DMS153 treated with DMSO at 0.1 percent for 48 hours (cell line): ENCODE data around the gene NOXO1.

ENCODE experiments used
- DNase-seq: peaks from one replicate; lab custom pipeline; 2025; ENCODE audit not compliant: unreplicated experiment; lab: John Stamatoyannopoulos, UW

NOXO1 gene

DNA sequence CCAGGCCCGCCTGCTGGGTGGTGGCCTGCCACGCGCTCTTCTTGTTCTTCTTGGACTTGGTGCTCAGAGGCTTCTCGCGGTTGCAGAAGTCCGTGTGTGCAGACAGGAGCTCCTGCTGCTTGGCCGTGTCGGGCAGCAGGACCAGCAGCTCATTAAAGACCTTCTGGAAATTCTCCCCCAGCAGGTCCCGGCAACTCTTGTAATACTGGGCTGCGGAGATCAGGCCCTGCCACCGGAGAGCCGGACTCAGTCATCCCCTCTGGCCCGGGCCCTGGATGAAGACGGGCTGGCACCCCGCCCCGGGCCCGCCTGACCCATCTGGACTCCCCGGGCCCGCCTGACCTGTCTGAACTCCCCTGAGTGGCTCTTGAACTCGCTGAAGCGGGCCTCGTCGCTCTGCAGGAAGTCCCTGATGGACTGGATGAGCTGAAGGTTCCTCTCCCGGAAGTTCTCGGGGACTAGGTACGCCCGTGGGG, 17.1 kb upstream of the NOXO1 start:
- no peak for DNase-seq

DNA sequence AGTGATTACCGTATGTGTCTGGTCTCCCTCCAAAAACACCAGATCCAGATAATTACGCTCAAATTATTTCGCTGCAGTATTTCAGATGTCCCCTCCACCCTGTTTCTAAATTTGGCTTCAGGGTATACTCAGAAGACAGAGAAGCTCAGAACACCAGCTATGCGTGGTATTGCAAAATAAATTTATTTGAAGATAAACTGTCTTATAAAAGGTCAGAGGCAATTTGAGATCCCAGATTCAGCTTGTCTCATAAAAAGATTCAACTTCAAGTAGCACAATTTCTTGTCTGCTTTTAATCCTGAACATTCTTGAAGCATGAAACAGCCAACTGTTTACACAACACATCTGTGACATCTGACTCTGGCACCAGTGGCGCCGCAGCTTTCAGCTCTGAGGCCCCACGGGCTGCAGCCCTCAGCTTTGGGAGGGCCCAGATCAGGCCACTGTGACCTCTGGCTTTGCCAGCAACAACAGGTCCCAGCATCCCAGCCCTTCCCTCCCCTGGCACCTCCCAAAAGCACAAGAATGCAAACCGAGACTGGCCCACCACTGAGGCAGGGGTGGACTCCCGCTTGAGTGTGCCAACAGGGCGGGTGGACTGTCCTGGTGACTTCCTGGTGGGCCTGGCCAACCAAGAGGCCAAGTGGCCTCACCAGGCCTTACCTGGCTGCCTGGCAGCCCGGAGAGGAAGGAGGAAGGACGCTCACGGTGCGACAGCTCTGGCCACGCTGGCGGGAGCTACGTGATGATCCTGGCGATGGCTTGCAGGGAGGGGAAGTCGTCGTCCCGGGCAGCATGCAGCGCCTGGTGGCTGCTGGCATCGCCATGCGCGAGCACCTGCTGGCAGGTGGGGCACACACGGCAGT, 16.5 kb upstream of the NOXO1 start:
- DNase-seq, result no peak

DNA sequence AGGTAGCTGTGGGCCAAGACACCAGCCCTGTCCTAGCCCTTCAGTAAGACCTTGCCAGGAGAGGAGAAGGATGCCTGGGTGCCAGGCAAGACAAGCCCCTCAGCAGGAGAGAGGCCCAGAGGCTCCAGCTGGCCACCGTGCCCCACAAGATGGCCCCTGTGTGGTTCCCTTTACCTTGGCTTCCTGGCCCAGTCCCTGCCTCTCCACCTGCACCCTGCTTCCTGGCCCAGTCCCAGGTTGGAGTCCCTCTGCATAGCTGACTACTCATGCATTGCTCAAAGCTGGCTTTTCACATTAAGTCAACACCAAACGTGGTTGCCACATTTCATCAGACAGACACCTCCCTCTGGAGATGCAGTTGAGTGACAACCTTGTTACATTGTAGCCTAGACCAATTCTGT, 12.5 kb upstream of the NOXO1 start:
- no peak for DNase-seq

DNA sequence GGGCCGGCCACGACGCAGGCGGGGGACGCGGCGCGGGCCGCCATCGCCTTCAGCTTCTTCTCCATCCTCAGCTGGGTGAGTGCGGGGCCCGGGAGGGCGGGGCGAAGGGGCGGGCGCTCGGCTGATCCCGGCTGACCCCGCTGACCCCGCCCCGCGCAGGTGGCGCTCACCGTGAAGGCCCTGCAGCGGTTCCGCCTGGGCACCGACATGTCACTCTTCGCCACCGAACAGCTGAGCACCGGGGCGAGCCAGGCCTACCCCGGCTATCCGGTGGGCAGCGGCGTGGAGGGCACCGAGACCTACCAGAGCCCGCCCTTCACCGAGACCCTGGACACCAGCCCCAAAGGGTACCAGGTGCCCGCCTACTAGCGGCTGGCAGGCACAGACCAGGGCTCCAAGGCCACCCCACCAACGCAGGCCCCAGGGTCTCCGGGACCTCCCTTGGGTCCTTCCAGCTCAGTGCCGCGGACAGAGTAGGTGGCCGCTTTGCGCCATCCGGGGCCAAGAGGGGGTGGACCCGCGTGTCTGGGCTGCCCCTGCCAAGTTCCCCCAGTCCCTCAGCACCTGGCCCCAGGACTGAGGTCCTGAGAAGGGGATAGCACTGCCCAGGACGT, 11.5 kb upstream of the NOXO1 start:
- no peak for DNase-seq

DNA sequence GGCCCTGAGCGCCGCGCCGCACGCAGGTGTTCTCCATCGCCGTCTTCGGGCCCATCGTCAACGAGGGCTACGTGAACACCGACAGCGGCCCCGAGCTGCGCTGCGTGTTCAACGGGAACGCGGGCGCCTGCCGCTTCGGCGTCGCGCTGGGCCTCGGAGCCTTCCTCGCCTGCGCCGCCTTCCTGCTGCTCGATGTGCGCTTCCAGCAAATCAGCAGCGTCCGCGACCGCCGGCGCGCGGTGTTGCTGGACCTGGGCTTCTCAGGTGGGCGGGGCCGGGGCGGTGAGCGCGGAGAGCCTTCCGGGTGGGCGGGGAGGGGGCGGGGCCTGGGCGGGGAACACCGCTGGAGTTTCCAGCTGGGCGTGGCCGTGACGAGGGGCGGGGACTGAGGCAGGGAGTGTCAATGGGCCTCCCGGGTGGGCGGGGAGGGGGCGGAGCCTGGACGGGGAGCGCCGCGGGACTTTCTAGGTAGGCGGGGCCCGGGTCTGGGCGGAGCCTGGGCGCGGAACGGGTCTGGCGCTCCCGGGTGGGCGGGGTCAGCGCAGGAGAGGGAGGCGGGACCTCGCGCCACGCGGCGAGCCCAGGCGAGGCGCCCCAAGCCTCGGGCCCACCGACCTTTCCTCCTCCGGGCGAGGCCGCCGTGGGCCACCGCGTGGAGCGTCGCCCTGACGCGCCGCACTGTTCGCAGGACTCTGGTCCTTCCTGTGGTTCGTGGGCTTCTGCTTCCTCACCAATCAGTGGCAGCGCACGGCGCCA, 10.9 kb upstream of the NOXO1 start:
- DNase-seq, result no peak

DNA sequence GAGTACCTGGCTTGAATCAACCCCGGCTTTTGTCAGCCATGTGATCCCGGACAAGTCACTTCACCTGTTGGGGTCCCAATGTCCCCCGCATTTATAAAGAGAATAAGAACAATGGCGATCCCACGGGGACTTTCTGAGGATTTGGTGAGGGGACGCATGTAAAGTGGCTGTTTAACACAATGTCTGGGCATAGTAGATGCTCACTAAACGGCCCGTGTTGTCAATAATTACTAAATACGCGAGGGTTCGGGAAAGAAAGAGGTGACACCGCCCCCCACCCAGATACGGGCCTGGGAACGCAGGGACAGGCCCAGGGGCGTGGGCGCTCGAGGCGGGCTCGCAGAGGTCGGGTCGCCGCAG, 10.3 kb upstream of the NOXO1 start:
- no peak for DNase-seq

DNA sequence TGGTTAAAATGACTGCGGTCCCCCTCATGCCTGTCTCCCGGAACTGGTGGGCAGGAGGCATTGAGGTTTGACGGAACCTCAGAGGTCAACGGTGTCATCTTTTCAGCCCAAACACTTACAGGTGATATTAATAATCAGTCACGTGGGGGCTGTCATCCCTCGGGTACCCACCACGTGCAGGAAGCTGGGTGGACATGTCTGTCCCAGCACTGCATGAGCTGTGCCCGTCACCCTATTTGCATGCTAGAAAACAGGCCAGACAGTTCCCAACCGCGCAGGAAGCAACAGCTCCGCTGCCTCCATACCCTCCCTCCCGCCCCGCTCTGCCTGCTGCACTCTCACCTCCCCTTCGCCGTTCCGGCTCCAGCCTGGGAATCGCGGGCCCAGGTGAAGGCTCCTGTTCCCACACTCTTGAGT, 9.9 kb upstream of the NOXO1 start:
- no peak for DNase-seq

DNA sequence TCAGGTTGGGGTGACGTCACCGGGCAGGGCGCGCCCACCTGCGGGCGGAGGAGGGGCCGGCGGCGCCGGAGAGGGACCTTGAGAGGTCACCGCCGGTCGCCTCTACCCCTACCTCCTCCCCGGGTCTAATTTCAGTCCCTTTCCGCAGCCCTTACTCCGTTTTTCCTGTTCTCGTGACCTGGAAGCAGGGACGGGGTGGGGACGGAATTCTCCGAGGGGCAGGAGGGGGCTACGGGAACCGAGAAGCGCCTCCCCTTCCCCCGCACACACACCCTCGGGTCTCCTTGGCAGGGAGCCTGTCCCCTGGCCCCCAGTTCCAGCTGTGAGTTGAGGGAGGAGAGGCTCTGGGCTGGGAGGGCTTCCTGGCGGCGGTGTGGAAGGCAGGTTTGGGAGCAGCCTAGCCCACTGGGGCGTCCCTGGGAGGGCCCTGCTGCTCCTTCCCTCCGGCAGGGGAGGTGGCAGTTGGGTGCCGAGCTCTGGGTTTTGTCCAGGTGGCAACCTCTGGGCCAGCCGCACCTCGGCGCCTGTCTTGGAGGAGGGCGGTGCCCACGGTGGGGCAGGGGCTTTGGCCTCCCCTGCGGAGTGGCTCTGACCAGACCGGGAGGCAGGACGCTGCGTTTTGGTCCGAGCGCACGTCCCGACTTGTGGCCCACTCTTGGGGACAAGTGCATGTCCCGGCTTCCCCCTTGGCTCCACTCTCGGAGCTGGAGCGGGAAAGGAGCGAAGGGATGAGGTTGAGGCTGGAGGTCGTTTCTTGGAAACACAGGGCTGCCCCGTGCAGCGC, 9.3 kb upstream of the NOXO1 start:
- DNase-seq, result no peak

DNA sequence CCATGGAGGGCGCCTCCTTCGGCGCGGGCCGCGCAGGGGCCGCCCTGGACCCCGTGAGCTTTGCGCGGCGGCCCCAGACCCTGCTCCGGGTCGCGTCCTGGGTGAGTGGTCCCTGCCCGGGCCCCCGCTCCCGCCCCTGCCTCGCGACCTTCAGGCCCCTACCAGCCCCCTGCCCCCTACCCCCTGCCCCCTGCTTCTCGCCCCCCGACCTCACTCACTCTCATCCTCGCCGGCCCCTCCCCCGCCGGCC, 8.8 kb upstream of the NOXO1 start:
- no peak for DNase-seq

DNA sequence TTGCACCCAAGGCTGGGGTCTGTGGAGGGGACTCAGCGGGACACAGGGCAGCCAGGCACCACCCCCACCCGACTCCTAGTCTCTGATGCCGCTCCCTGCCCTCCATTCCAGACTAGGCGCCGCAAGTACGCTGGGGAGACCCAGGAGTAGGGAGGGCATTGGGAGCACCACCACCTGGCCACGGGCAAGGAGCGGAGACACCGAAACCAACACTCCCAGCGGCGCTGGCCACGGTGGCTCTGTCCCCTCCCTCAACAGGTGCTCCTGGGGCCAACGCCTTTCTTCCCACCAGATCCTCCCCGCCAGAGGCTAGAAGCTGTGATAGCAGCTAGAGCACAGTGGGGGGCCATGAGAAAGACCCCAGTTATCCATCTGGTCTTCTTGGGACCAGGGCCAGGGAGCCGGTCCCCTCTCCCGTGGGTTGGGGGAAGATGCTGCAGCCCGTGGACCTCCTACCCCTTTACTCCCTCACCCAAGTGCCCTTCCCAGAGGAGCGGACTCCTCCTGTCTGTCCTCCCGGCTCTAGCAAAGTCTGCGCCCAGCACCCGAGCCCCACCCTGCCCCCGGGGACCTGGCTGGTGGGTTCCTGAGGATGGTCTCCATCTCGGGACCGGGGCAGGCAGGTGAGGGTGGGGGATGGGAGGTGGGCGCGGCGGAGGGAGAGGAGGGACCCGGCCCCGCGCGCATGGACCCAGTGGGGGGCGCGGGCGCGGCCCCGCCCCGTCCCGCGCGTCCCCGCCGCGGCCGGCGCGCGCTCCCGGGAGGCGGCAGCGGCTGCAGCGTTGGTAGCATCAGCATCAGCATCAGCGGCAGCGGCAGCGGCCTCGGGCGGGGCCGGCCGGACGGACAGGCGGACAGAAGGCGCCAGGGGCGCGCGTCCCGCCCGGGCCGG, 8.2 kb upstream of the NOXO1 start, which contains the start of gene SYNGR3:
SYNGR3 (plus strand) TSS at position 762 of the 892 bp plus-strand sequence. CDS start 133 bp downstream, outside the sequence.
- no peak for DNase-seq

DNA sequence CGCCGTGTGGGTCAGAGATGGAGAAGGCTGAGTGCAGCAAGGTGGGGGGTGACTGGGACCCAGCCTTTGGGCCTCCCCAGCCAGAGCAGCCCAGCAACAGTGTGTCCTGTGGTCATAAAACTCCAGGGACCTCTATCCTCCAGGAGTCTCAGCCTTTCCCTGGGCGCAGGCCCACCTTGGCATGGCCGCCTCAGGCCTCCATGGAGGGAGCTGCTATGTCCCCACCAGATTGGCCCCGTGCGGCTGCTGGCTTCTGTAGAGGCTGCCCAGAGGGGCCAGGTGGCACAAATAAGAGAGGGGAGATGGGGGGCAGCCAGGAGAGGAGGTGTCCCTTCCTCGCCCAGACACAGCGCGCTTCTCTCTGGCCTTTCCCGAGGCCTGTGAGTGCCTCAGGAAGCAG, 5.9 kb upstream of the NOXO1 start:
- no peak for DNase-seq

DNA sequence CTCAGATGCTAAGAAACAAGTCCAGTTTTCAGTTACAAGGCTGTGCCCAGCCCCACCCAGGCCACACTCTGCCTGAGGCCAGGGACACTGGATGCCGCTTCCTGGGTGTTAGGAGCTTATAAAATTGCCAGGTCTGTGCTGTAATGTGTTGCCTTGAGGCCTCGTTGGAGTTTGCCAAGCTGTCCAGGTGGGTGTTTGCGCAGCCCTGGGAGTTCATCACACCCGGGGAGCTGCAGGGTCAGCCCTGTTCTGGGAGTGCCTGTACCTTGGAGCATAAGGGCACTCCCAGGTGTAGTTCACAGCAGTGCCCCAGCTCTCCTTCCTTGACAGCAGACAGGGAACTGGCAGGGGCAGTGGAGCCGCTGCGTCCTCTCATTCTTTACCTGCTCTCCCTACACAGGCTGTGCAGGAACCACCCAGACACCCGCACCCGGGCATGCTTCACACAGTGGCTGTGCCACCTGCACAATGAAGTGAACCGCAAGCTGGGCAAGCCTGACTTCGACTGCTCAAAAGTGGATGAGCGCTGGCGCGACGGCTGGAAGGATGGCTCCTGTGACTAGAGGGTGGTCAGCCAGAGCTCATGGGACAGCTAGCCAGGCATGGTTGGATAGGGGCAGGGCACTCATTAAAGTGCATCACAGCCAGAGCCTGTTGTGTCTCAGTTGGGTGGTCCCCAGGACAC, 4.3 kb upstream of the NOXO1 start:
- no peak for DNase-seq

DNA sequence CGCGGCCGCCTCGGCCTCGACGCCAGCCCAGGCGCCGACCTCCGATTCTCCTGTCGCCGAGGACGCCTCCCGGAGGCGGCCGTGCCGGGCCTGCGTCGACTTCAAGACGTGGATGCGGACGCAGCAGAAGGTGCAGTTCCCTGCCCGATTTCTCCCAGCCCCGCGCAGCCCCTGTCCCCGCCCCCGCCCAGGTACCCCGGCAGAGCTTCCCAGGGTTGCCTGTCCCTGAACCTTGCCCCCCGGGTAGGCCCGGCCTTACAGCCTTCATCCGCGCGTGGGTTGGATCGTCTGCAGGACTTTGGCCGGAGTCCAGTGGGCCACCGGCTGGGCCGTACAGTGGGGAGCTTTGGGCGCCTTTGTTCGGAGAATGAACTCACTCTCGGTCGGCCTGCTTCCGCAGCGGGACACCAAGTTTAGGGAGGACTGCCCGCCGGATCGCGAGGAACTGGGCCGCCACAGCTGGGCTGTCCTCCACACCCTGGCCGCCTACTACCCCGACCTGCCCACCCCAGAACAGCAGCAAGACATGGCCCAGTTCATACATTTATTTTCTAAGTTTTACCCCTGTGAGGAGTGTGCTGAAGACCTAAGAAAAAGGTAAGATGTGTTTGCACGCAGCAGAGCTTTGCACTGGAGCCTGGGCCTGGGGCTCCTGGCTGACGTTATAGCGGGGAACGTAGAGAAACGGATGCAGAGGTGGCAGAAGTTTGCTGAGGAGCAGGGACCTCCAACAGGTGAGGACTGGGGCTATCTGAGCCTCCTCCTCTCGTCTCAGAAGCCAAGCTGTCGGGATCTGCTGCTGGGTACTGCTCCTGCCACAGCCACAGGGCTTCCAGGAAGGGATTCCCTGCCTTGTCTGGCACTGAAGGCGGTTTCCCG, 3.3 kb upstream of the NOXO1 start:
- DNase-seq, result no peak

DNA sequence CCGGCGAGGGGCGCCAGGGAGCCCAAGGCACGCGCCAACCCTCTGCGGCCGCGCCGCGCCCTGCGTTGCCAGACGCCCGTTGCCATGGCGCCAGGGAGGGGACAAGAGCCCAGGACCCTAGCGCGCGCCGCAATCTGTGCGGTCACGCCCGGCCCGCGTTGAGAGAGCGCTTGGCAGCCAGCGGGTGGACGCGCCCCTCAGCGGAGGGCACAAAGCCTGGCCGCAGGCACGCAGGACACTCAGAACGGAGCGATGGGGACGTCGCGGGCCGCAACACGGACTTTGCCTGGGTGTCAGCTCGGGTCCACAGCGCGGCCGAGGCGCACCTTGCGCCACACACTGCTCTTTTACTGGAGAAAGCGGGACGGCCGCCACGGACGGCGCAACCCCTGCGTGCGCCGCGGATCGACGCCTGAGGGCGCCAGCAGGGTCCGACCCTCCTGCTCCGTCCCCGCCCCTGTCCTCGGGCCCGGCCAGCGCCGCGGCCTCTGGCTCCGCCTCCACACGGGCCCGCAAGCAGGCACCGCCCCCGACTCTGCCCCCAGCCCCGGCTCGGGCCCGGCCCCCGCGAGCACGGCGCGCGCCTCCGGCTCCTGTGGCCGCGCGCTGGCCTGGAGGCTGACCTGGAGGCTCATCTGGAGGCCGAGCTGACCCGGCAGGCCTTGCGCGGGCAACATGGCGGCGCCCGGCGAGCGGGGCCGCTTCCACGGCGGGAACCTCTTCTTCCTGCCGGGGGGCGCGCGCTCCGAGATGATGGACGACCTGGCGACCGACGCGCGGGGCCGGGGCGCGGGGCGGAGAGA, 2.5 kb upstream of the NOXO1 start, which contains the start of gene GFER:
GFER (plus strand) TSS at position 650 of the 803 bp plus-strand sequence; CDS start at position 676, 26 bp downstream.
- DNase-seq, result peak; percentile 74

DNA sequence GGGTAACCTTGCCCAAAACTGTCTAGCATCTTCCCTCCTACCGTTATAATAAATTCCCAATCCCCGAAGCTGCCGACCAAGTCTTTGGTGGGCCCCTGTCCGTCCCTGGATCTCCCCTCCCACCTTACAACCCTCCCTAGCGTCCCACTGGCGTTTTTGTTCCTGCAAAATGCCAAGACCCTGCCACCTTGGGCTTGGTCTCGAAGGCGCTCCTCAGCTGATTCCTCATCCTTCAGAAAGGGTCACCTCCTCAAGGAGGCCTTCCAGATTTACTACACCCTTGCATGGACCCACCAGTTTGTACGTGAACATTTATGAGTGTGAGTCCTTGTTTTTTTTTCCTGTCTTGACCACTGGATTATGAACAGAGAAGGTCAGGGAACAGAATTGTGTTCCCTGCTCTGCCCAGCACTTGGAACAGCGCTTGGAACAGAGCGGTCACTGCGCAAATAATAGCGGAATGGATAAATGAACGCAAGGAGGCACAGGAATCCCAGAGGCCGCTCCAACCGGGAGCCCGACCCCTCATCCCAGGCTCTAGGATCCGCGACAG, 1.8 kb upstream of the NOXO1 start:
- DNase-seq, result no peak

DNA sequence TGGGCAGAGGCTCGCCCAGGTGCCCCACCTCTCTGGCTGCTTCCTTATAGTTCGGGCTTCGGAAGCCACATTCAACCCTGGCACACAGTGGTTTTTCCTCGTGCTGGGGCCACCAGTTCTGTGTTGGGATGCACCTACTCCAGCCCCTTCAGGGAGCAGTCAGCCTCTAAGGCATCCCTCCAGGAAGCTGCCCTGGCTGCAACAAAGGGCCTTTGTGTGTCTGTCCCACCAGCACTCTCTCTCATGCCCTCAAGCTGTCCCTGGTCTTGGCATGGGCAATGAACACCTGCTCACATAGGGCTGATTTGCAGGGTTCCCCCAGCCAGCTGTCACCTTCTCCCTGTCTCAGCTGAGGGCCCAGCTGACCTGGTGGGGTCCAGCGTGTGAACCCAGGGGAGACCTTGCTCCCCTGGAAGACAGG, 754 bp upstream of the NOXO1 start:
- DNase-seq, result no peak

DNA sequence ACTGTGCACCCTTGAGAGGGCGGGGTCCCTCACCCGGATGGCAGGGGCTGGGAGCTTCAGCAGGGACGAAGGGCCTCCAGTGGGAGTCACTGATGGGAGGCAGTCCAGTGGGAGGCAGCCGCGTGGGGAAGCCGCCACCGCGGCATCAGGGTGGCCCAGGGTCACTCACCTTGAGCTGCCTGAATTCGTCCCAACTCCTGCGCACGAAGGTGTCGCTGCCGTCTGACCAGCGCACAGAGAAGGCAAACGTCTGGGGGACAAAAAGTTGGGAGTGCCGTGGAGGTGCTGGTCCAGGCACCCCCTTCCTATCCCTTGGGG, 540 bp downstream of the NOXO1 start:
- DNase-seq, result no peak
